Ishikawa (cell line): Measurements from ENCODE around the gene LTBR.

Source experiments
- CEBPB ChIP-seq: IDR thresholded peaks from 2 replicates; pipeline ENCODE4 v1.6.1; 2012
- TF ChIP-seq, protein P1 (sequence below): IDR thresholded peaks from 2 replicates; pipeline ENCODE4 v1.6.1; 2012; ENCODE audit warnings: low read depth, mild to moderate bottlenecking

- TF ChIP-seq, protein P1, sequence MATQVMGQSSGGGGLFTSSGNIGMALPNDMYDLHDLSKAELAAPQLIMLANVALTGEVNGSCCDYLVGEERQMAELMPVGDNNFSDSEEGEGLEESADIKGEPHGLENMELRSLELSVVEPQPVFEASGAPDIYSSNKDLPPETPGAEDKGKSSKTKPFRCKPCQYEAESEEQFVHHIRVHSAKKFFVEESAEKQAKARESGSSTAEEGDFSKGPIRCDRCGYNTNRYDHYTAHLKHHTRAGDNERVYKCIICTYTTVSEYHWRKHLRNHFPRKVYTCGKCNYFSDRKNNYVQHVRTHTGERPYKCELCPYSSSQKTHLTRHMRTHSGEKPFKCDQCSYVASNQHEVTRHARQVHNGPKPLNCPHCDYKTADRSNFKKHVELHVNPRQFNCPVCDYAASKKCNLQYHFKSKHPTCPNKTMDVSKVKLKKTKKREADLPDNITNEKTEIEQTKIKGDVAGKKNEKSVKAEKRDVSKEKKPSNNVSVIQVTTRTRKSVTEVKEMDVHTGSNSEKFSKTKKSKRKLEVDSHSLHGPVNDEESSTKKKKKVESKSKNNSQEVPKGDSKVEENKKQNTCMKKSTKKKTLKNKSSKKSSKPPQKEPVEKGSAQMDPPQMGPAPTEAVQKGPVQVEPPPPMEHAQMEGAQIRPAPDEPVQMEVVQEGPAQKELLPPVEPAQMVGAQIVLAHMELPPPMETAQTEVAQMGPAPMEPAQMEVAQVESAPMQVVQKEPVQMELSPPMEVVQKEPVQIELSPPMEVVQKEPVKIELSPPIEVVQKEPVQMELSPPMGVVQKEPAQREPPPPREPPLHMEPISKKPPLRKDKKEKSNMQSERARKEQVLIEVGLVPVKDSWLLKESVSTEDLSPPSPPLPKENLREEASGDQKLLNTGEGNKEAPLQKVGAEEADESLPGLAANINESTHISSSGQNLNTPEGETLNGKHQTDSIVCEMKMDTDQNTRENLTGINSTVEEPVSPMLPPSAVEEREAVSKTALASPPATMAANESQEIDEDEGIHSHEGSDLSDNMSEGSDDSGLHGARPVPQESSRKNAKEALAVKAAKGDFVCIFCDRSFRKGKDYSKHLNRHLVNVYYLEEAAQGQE = no peak
- no peak for TF ChIP-seq CEBPB
Measured at GRCh38 chr12:6360080-6360571, 23.8 kb upstream of the LTBR start.
